ENCODE measurements around the gene RNASEH2B. TPM values are rescaled to one million over a fixed set of nuclear protein-coding genes. Genes with fewer than 3 reads are reported as not detected.

RNASEH2B gene
- total and polyA plus RNA-seq, 2 of the 8 experiments (the other 6 are each of a cell fraction or from before 2014, with no cell fraction given), result 19.3 to 43.9 TPM

GRCh38 chr13:50888362-50888761 is 21.2 kb upstream of the RNASEH2B start (continued):
- TF ChIP-seq POLR2A (IDR thresholded peaks at IDR 0.05; ENCODE audit: control extremely low read depth in 1 of 2, low read depth in 2 of 2, low read length in 2 of 2) (no peak), RAD21 (IDR thresholded peaks at IDR 0.05 in 1 of 2, conservative IDR thresholded peaks at IDR 0.05 in 1 of 2; ENCODE audit: low read depth in 2 of 2, low read length in 2 of 2) (no peak), MAFK (IDR thresholded peaks at IDR 0.05; ENCODE audit: low read depth, low read length) (no peak), KDM1A (IDR thresholded peaks at IDR 0.05; ENCODE audit: borderline replicate concordance, low read length) (no peak), CEBPB (IDR thresholded peaks at IDR 0.05; ENCODE audit: low read depth, low read length) (no peak), BACH1 (IDR thresholded peaks at IDR 0.05; ENCODE audit: low read length) (no peak)

All from H1 (cell line).